OCI-LY1 (cell line): Measurements from ENCODE around the gene C18orf32.

Source experiments
- CTCF ChIP-seq: fragments of 200-600 bp; sonication (generic), shearing (Covaris generic); IDR thresholded peaks from 2 replicates; pipeline ENCODE4 v1.5.1; 2017; ENCODE audit warnings: mild to moderate bottlenecking, antibody characterized with exemption, low read length, moderate library complexity, mixed read lengths
- EZH2 ChIP-seq: fragments of 200-600 bp; sonication (generic), shearing (Covaris generic); IDR thresholded peaks from 2 replicates; pipeline ENCODE4 v1.8.0; 2017; ENCODE audit warnings: borderline replicate concordance, mixed run types, mild to moderate bottlenecking, antibody characterized with exemption, low read length, moderate library complexity, mixed read lengths

- TF ChIP-seq CTCF (no peak), EZH2 (no peak)
These were observed 48.0 kb upstream of the C18orf32 start for GRCh38 chr18:49534846-49535601.
